ENCODE results near the gene SMURF1.

The SMURF1 gene

DNA sequence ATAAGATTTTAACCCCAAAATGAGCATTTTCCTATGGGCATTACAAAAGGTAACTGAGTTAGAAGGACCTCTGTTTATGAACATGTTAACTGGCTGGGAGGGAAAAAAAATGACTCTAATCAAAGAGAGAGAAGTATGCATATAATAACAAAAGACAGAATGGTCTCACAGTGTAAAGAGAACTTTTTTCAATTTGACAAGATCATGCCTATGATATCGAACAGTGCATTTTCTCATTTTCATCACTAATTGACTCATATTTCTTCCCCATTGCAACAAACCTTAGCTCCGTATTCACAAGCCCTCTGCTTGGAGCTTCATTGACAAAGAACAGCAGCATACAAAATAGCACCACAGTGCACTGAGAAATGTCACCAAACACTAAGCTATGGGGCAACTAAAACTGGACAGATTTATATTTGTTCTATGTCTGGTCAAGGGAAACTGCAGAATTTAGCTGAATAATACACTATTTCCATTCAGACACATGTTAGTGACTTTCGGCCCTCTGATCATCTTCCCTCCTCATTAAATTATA, 45.6 kb downstream of the SMURF1 start:
- DNase-seq (ENCODE audit: low read depth in 3 of 3), result no peak

DNA sequence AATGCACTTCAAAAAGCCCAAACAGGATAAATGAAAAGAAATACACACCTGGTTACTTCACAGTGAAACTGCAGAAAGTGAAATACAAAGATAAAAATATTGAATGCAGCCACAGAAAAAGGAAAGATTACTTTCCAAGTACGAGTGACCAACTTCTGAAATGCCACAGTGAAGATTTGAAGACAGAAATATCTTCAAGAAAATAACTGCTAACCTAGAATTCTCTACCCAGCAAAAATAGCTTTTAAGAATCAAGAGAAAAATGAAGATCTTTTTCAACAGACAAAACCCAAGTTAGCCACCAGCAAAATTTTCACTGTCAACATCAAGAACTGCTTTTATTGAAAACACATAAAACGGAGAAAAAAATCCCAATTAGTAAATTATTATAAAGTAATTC, 46.2 kb downstream of the SMURF1 start:
- no peak for DNase-seq (ENCODE audit: low read depth in 3 of 3)

DNA sequence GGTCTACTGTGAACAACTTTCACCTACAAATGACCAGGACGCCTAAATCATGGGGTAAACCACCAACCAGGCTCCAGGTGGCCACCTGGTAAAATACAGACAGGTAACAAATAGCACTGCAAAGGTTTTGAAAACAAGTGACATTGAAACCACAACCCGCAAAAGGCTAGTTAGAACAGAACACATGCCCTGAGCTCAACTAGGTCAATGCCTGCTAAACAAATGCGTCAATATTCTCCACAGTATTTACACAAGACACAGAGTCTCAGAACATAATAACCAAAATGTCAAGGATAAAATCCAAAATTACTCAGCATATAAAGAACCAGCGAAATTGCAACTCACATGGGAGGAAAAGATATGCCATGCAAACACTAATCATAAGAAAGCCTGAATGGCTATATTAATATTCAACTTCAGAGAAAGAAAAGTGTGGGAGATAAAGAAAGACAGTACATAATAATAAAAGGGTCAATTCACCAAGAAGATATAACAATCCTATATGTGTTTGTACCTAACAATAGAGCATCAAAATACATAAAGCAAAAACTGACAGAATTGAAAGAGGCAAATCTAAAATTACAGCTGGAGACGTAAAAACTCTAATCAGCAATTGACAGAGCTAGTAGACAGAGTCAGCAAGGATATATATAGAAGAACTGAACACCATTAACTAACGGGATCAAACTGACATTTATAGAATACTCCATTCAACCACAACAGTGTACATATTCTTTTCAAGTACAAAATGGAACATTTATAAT, 47.6 kb downstream of the SMURF1 start:
- DNase-seq (ENCODE audit: low read depth in 3 of 3), result no peak

DNA sequence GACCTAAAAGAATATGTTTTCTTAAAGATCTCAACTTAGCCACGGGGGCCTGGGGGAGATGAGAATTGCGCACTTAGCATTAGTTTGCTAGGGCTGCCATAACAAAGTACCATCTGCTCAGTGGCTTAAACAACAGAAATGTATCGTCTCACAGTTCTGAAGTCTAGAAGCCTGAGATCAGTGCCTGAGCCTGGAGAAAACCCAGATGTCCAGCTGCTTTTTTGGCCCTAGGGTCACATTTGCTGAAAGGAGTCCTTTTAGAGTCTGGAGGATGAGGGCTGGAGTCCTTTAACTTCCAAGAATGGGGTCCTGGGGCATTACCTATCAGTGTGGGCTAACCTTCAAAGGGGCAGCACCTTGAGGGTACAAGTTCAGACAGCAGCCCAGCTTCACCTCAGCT, 48.2 kb downstream of the SMURF1 start:
- no peak for DNase-seq (ENCODE audit: low read depth in 3 of 3)

DNA sequence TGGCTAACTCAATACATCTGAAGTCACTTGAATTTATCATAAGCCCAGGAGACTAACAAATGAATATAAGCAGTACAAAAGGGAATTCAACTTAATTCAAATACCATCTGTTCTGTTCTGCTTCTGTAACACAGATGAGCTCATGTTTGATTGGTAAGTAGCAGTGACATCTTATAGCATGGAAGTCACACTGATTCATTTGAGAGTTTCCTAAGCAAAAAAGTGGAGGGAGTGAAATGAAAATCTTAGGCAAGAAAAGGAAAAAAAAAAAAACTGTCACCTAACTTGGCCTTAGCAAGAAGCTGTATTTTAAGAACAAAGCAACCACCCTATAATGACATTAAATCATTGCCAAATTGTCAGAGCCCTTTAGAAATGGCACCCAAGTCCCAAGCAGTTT, 49.5 kb downstream of the SMURF1 start:
- no peak for DNase-seq (ENCODE audit: low read depth in 3 of 3)

DNA sequence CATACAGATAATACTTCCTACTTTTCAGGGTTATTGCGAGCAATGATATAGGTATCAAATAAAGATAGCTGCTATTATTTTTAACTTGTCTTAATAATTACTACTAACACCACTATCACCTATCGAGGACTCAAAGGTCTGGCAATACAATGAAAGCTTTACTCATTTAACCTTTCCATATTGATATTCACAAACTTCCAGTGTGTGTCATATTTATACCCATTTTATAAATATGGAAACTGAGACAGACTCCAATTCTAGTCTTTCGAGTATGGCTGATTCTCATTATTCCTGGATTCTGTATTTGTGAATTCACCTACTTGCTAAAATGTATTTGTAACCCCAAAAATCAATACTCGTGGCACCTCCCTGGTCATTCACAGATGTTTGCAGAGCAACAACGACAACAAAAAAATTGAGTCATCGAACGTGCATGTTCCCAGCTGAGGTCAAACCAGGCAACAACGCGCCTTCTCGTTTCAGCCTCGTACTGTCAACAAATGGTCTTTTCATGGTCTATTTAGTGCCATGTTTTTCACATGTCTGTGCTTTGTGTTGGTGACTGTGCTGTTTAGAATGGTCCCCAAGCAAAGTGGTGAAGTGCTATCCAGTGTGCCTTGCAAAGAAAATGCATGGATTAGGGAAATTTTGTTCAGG, 51.7 kb downstream of the SMURF1 start:
- no peak for DNase-seq (ENCODE audit: low read depth in 3 of 3)

DNA sequence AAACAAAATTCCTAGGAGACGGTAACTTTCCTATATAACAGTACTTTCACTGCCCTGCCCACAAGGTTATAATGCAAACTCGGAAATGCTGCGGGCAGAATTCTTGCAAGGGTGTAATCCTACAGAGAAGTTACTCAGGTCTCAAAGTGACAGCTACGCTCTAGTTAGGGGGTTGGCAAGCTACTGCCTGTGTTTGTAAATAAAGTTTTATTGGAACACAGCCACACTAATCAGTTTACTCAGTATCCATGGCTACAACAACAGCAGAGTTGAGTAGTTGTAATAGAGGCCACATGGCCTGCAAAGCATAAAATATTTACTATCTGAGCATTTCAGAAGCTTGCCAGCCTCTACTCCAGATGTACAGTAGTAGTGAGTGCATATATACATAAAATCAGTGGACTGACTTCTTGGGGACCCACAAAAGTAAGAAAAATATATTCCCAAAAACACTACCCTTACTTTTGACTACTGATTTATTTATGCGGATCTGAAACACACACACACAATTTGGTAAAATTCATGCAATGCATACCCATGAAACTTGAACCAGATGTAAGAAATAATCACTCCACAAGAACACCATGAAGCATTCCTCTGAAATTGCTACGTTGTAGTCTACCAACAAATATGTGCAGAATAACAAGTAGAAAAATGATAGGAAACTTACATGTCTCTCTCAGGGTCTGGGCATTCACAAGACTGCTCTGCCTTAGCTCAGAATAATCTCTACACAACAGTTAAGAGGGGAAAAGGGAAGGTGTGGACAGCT, 53.0 kb downstream of the SMURF1 start:
- no peak for DNase-seq (ENCODE audit: low read depth in 3 of 3)

DNA sequence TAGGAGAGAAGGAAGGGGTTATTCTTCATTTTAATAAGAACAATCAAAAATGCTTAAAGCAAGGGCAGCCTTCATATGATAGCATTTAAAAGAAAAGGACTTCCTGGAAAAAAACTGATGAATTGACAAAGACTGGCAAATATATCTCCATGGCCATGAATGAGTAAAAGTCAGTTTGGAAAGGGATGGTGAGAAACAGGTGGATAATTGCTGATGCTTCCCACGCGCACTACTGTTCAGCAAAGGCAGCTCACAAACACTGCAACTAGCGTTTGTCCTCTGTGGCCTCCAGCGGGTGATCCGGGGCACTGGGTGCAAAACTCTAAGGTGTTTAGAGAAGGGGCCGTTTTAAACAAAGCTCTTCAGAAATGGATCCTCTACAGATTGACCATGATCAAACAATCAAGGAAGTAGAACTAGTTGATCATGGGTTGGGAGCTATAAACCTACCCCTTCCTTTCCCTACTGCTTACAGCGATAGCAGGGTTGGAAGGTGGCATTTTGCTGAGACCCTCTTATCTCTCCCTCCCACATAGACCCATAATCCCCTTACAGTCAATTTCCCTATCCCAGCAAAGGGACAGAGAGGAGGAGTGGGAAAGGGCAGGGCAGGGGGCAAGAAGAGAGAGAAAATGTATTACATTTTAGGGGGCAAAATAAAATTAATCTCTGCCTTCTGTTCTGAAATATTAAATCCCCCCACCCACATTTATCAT, 53.8 kb downstream of the SMURF1 start:
- no peak for DNase-seq (ENCODE audit: low read depth in 3 of 3)

DNA sequence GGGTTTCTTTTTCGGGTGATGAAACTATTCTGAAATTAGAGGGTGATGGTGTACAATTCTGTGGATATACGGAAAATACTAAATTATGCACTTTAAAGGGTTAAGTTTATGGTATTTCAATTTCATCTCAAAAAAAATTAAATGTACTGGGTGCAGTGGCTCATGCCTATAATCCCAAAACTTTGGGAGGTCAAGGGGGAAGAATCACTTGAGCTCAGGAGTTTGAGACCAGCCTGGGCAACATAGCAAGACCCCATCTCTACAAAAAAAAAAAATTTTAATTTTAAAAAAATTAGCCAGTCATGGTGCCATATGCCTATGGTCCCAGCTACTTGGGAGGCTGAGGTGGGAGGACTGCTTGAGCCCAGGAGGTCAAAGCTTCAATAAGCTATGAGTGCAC, 57.0 kb downstream of the SMURF1 start:
- no peak for DNase-seq (ENCODE audit: low read depth in 3 of 3)

DNA sequence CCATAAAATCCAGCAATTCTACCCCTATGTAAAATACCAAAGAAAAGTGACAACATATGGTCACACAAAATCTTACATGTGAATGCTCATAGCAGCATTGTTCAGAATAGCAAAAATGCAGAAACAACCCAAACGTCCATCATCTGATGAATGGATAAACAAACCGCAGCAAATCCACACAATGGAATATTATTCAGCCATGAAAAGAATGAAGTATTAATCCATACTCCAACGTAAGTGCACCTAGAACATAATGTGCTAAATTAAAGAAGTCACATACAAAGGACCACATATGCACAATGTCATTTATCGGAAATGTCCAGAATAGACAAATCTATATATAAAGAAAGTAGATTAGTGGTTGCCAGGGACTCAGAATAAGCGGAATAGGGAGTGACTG, 57.4 kb downstream of the SMURF1 start:
- DNase-seq (ENCODE audit: low read depth in 3 of 3), result no peak

DNA sequence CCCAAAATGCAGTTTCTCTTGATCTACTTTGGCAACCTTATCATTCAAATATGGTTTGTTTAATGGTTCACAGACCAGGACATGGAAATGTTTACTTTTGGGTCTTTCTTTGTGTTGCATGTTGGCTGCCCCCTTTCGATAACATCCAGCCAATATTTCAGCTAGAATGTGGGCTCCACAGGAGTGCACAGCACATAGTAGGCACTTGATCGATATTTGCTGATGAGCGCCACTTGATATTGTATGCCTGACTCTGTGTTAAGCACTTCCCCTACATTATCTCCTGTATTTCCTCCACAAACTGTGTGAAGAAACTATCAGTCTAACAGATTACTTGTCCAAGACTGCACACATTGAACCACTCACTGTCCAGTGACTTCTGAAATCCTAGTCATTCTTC, 60.2 kb downstream of the SMURF1 start:
- DNase-seq (ENCODE audit: low read depth in 3 of 3), result no peak

DNA sequence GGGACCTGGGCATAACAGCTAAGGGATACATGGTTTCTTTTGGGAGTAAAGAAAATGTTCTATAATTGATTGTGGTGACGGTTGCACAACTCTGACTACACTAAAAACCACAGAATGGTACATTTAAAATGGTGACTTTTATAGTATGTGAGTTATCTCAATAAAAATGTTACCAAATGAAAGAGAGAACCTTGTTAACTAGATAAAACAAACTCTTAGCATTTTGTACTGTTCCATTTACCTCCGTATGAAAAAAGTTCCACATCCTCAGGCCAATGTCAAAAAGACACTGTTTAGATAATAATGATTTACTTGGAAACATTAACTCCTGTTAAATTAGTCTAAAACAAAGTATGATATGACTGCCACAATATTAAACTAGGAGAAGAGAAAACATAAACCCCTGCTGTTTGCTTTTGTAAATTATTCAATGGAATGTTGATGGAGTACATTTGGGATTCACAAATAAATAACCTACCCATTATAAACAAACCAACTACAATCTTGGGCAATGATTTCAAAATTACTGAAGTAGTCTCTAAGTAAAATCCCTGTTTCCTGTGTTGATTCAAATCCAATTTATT, 60.7 kb downstream of the SMURF1 start:
- DNase-seq (ENCODE audit: low read depth in 3 of 3), result no peak

DNA sequence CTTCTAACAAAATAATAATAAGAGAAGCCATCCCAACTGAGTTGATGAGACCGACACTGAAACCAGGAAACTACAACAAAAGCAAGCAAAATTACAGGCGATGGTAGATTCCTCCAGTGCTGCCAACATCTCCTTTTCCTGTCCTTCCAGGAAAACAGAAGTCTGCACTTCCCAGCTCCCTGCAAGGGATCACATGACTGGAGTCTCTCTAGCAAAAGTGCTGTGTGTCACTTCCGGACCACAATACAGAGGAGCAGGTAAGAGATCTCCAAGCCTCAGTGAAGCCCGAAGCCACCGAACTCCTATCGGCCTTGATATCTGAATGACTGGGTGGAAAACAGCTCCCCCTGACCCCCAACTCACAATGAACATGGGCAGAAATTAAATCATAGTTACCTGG, 63.2 kb downstream of the SMURF1 start:
- no peak for DNase-seq (ENCODE audit: low read depth in 3 of 3)

DNA sequence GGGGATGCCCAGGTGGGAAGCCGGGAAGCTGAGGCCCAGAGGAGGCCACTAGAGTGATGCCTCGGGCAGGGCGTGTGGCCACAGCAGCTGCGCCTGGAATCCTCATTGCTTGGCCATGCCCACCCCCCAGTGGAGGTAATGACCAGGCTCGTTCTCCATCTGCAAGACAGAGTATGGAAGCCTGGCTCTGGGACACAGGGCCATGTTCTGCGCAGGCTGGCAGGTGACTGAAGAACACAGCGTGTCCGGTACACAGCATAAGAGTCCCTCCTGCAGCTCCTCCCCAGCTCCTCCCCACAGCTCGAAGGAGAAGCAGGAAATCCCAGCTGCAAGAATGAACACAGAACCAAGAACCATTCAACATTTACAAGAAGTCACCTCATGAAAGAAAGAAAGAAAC, 64.8 kb downstream of the SMURF1 start:
- DNase-seq (ENCODE audit: low read depth in 3 of 3), result no peak

DNA sequence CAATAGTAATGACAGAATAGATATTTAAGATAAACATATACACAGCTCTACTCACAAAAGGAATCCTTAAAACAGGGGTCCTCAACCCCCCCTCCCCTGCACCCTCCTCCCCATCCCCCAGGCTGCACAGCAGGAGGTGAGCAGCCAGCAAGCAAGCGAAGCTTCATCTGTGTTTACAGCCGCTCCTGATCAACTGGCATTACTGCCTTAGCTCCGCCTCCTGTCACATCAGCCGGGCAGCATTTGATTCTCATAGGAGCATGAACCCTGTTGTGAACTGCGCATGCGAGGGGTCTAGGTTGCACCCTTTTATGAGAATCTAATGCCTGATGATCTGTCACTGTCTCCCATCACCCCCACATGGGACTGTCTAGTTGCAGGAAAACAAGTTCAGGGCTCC, 65.5 kb downstream of the SMURF1 start:
- DNase-seq (ENCODE audit: low read depth in 3 of 3), result no peak

DNA sequence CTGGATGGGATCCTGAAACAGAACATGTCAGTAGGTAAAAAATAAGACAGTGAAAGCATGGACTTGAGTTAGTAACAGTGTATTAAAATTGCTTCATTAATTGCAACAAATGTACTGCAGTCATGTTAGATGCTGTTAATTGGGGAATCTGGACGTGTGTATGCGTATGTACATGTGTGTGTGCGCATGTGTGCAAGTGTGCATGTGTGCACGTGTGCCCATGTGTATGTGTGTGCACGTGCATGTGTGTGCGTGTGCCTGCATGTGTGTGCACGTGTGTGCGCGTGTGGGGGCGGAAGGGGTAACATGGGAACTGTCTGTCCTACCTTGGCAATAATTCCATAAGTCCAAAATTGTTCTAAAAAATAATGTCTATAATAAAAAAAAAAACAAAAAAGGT, 67.3 kb downstream of the SMURF1 start:
- no peak for DNase-seq (ENCODE audit: low read depth in 3 of 3)

DNA sequence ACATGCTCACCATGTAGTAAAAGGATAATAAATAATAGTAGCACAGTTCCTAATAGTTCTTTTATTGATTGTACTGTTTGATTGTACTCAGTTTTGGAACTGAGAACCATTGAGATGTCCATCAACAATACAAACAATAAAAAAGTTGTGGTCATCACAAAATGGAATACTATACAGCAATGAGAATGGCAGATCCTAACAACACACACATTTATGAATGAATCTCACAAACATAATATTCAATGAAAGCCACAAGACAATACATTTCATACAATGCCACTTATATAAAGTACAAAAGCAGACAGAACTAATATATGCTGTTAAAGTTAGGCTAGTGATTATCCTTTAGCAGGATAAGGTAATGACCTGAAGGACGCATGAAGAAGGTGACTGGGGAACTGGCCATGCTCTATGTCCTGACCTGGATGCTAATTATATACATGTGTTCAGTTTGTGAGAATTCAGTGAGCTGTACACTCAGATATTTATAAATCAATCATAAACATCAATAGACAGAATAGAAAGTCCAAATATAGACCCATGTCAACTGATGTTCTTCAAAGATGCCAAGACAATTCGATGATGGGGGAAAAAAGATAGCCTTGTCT, 70.0 kb downstream of the SMURF1 start:
- DNase-seq (ENCODE audit: low read depth in 3 of 3), result no peak

DNA sequence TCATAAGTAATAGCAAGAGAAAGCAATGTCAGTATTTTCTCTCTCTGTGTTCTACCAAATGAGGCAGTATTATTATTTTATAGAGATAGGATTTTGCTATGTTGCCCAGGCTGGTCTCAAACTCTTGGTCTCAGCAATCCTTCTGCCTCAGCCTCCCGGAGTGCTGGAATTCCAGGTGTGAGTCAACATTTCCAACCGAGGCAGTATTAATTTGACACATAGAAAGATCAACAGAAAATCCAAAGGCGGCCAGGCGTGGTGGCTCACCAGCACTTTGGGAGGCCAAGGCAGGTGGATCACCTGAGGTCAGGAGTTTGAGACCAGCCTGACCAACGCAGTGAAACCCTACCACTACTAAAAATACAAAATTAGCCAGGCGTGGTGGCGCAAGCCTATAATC, 71.8 kb downstream of the SMURF1 start:
- no peak for DNase-seq (ENCODE audit: low read depth in 3 of 3)

DNA sequence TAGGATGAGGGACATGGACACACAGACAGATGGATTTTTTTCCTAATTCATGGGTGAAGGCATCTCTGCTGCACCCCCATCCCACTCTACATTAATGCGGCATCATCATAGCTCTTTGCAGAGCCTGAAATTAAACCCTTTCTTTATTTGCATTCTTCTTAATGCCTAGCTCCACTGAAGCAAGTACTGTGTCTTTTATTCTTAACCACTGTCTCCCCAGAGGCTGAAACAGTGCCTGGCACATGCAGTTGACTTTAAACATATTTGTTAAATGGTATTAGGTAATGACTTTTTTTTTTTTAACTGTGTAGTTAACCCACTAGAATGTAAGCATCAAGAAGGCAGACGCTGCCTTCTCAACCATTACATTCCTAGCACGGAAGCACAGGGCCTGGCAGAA, 73.5 kb downstream of the SMURF1 start:
- no peak for DNase-seq (ENCODE audit: low read depth in 3 of 3)

DNA sequence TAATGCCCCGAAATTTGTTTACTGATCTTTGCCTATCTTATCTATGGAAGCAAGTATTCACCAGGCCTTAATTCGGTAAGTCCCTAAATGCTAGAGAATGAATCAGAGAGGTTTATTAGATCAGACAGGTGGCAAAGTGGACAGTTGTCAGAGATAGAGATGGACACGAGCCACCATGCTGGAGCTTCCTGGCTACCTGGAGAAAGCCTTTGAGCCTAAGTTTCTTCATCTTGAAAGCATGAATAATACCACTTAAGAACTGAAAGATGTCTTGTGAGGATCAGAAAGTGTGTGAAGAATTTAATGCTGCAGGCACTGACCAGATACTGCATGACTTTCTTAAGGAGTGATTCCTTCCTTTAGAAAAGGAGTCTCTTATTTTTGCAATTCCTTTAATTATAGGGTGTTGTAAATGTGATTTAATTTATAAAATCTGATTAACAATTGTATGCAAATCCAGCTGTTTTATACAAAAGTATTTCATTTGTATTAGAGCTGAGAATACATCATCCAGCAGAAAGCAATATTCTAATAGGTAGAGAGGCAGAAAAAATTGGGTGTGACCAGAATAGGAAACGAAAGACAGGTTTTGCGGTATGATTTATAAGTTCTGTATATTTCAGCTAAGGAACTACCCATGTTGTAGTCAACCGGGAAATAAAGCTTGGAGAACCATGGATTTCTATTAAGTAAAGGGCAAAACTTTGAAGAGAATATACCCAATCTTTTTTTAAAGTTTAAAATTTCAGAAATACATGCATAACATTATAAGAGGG, 82.7 kb downstream of the SMURF1 start:
- no peak for DNase-seq (ENCODE audit: low read depth in 3 of 3)
